Duodenal mucosa (tissue), 2 donors: ENCODE results near the gene FJX1.
"Not testable (repeated sequence)": the region's sequence is repeated elsewhere in the genome, so short reads cannot be mapped to it uniquely, and the experiment has no call there.

ENCODE experiments used
- H3K27ac ChIP-seq: one replicate; pipeline ENCODE4 v1.7.0; 2013; ENCODE audit warnings: low read depth, low read length
- H3K27me3 ChIP-seq, 2 donors: one replicate each; pipeline ENCODE4 v1.7.0; 2013; ENCODE audit warnings: low read length in 2 of 2, control low read depth in 1 of 2; ENCODE audit not compliant: insufficient read depth in 2 of 2, control insufficient read depth in 1 of 2
- H3K36me3 ChIP-seq, 2 donors: one replicate each; pipeline ENCODE4 v1.7.0; 2013; ENCODE audit warnings: low read length in 2 of 2, control low read depth in 1 of 2; ENCODE audit not compliant: insufficient read depth in 2 of 2, control insufficient read depth in 1 of 2
- H3K4me1 ChIP-seq, 2 donors: one replicate each; pipeline ENCODE4 v1.7.0; 2013; ENCODE audit warnings: low read length in 2 of 2, control low read depth in 1 of 2; ENCODE audit not compliant: insufficient read depth in 2 of 2, control insufficient read depth in 1 of 2
- H3K4me3 ChIP-seq, 2 donors: one replicate each; pipeline ENCODE4 v1.7.0; 2013; ENCODE audit warnings: low read length in 2 of 2, low read depth in 1 of 2
- H3K9ac ChIP-seq, 2 donors: one replicate each; pipeline ENCODE4 v1.7.0; 2013; ENCODE audit warnings: low read length in 2 of 2, low read depth in 1 of 2
- H3K9me3 ChIP-seq, 2 donors: one replicate each; pipeline ENCODE4 v1.7.0; 2013; ENCODE audit warnings: low read length in 2 of 2, control low read depth in 1 of 2; ENCODE audit not compliant: control insufficient read depth in 1 of 2

Gene FJX1

GRCh38 chr11:35662649-35663407 lies 44.6 kb downstream of the FJX1 start, which contains the start of gene TRIM44:
TRIM44 (plus strand) TSS chr11:35662775; CDS start chr11:35663112, 337 bp downstream.
- H3K9me3 ChIP-seq, result peaks cover 0 to 19% of the 10 kb centered on the region in 2 donors
- H3K9ac ChIP-seq, result peak within 1 kb of the TSS; percentile 69 to 78
- H3K27me3 ChIP-seq, result peaks cover 0 to 4% of the 10 kb centered on the region in 2 donors
- H3K36me3 ChIP-seq, result no peaks in the 10 kb centered on the region
- H3K27ac ChIP-seq, result peak within 1 kb of the TSS; percentile 94
- peak within 1 kb of the TSS; percentile 96 to 98 for H3K4me3 ChIP-seq
- peaks cover 14 to 19% of the 10 kb centered on the region in 2 donors for H3K4me1 ChIP-seq

DNA sequence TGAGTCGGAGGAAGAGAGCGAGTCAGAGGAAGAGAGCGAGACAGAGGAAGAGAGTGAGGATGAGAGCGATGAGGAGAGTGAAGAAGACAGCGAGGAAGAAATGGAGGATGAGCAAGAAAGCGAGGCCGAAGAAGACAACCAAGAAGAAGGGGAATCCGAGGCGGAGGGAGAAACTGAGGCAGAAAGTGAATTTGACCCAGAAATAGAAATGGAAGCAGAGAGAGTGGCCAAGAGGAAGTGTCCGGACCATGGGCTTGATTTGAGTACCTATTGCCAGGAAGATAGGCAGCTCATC lies 45.1 kb downstream of the FJX1 start:
- peak overlapping the region; percentile 69 to 78 for H3K9ac ChIP-seq
- H3K9me3 ChIP-seq, result peaks cover 0 to 19% of the 10 kb centered on the region in 2 donors
- H3K4me1 ChIP-seq, result peaks cover 14 to 19% of the 10 kb centered on the region in 2 donors
- H3K27me3 ChIP-seq, result peaks cover 0 to 4% of the 10 kb centered on the region in 2 donors
- no peaks in the 10 kb centered on the region for H3K36me3 ChIP-seq
- peak overlapping the region; percentile 96 to 98 for H3K4me3 ChIP-seq
- H3K27ac ChIP-seq, result peak overlapping the region; percentile 94

- Histone ChIP-seq H3K36me3 (no peaks in the 10 kb centered on the region), H3K9me3 (peaks cover 0 to 19% of the 10 kb centered on the region in 2 donors), H3K27ac (no peak overlapping the region), H3K4me1 (peaks cover 14 to 19% of the 10 kb centered on the region in 2 donors), H3K4me3 (no peak overlapping the region), H3K27me3 (no peaks in the 10 kb centered on the region), H3K9ac (no peak overlapping the region)
Measured at GRCh38 chr11:35664977-35665441, 46.7 kb downstream of the FJX1 start.

DNA sequence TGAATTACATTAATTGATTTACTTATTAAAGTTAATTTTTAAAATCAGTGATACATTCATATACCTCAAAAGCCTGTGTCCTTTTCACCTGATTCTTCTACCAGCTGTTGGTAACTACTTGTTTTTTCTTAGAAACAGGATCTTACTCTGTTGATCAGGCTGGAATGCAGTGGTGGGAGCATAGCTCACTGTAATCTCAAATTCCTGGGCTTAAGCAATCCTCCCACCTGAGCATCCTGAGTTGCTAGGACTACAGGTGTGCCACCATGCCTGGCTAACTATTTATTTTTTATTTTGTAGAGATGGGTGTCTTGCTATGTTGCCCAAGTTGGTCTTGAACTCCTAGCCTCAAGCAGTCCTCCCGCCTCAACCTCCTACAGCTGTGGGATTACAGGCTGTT lies 49.0 kb downstream of the FJX1 start:
- Histone ChIP-seq H3K27ac (no peak overlapping the region), H3K9me3 (peaks cover 0 to 19% of the 10 kb centered on the region in 2 donors), H3K36me3 (no peaks in the 10 kb centered on the region), H3K9ac (no peak overlapping the region), H3K4me3 (no peak overlapping the region), H3K27me3 (no peaks in the 10 kb centered on the region), H3K4me1 (peaks cover 13 to 14% of the 10 kb centered on the region in 2 donors)

GRCh38 chr11:35668350-35668749 lies 50.1 kb downstream of the FJX1 start:
- not testable (repeated sequence) for H3K27ac ChIP-seq, H3K36me3 ChIP-seq, H3K9ac ChIP-seq, H3K4me3 ChIP-seq, H3K27me3 ChIP-seq, H3K4me1 ChIP-seq
- H3K9me3 ChIP-seq, result peaks cover 0 to 19% of the 10 kb centered on the region in 2 donors
